TTC549 (cell line): ENCODE results near the gene DHPS.

Source experiments
- FAIRE-seq: peaks from 2 replicates; lab custom pipeline; 2012; peaks lifted over from hg19 to GRCh38; lab: Jason Lieb, UNC

DHPS gene

GRCh38 chr19:12672744-12673143 lies 8.9 kb downstream of the DHPS start:
- FAIRE-seq: no peak

- FAIRE-seq: no peak
Measured at GRCh38 chr19:12670159-12670928, 11.3 kb downstream of the DHPS start.

- FAIRE-seq: no peak
Measured at GRCh38 chr19:12669270-12670158, 12.2 kb downstream of the DHPS start.

GRCh38 chr19:12668932-12669269 lies 12.8 kb downstream of the DHPS start:
- no peak for FAIRE-seq

- FAIRE-seq: no peak
Measured at GRCh38 chr19:12668346-12668745, 13.3 kb downstream of the DHPS start.

- FAIRE-seq: no peak
Measured at GRCh38 chr19:12667731-12668302, 13.9 kb downstream of the DHPS start.

GRCh38 chr19:12666265-12667048 lies 15.2 kb downstream of the DHPS start, which contains the start of the genes MAN2B1 and WDR83:
Gene MAN2B1 (minus strand): TSS chr19:12666742. CDS start chr19:12666701, 41 bp downstream.
Gene WDR83 (plus strand): TSS chr19:12666807. CDS start chr19:12669791, 2,984 bp downstream.
- FAIRE-seq: no peak

- FAIRE-seq: no peak
Measured at GRCh38 chr19:12665671-12666264, 15.9 kb downstream of the DHPS start.

- no peak for FAIRE-seq
Measured at GRCh38 chr19:12665281-12665573, 16.5 kb downstream of the DHPS start.

- no peak for FAIRE-seq
Measured at GRCh38 chr19:12664406-12665280, 17.0 kb downstream of the DHPS start.

GRCh38 chr19:12660980-12661379 lies 20.7 kb downstream of the DHPS start:
- FAIRE-seq: no peak

GRCh38 chr19:12657966-12658365 lies 23.7 kb downstream of the DHPS start:
- FAIRE-seq: no peak

GRCh38 chr19:12656899-12657571 lies 24.6 kb downstream of the DHPS start:
- no peak for FAIRE-seq

- no peak for FAIRE-seq
Measured at GRCh38 chr19:12655546-12655945, 26.1 kb downstream of the DHPS start.

GRCh38 chr19:12652219-12652618 lies 29.5 kb downstream of the DHPS start:
- FAIRE-seq: no peak

GRCh38 chr19:12649941-12650340 lies 31.7 kb downstream of the DHPS start:
- FAIRE-seq: no peak

- FAIRE-seq: no peak
Measured at GRCh38 chr19:12648088-12648487, 33.6 kb downstream of the DHPS start.

- no peak for FAIRE-seq
Measured at GRCh38 chr19:12647490-12648071, 34.1 kb downstream of the DHPS start.

GRCh38 chr19:12647047-12647446 lies 34.6 kb downstream of the DHPS start:
- FAIRE-seq: no peak

- no peak for FAIRE-seq
Measured at GRCh38 chr19:12646551-12646950, 35.1 kb downstream of the DHPS start.
